Measurements from ENCODE around the gene IL20RB.

GRCh38 chr3:136937175-136937574 is 20.6 kb upstream of the IL20RB start:
- TF ChIP-seq EZH2 (IDR thresholded peaks at IDR 0.05; ENCODE audit: insufficient read depth, poor library complexity, severe bottlenecking) (no peak), EZH2phosphoT487 (IDR thresholded peaks at IDR 0.05; ENCODE audit: insufficient read depth, low read depth) (no peak)

All from GM23248 (cell line).